H1 (cell line): Measurements from ENCODE around the gene TEX2. TPM values are rescaled to one million over a fixed set of nuclear protein-coding genes. Genes with fewer than 3 reads are reported as not detected.

Experiments
- BCL11A ChIP-seq, 2 experiments: IDR thresholded peaks; one replicate each; pipeline ENCODE4 v1.6.1; 2011; ENCODE audit warnings: low read depth in 2 of 2, low read length in 2 of 2, mild to moderate bottlenecking in 2 of 2
- CHD2 ChIP-seq: IDR thresholded peaks from 2 replicates; pipeline ENCODE4 v1.6.1; 2012; ENCODE audit warnings: low read length, improper control_type of control experiment
- POLR2AphosphoS5 ChIP-seq: IDR thresholded peaks from 2 replicates; pipeline ENCODE4 v1.6.1; 2011; ENCODE audit warnings: low read depth, low read length
- RAD21 ChIP-seq, 2 experiments: IDR thresholded peaks in 1 of 2; conservative IDR thresholded peaks in 1 of 2; 2 replicates each; pipeline ENCODE4 v1.6.1; 2011; ENCODE audit warnings: low read depth in 2 of 2, low read length in 2 of 2, improper control_type of control experiment in 1 of 2, inconsistent platforms in 1 of 2, mild to moderate bottlenecking in 1 of 2, moderate library complexity in 1 of 2
- RBBP5 ChIP-seq: IDR thresholded peaks from 2 replicates; pipeline ENCODE4 v1.7.1; 2012; ENCODE audit warnings: low read depth, mild to moderate bottlenecking, inconsistent platforms, low read length, moderate library complexity, borderline replicate concordance
- SIRT6 ChIP-seq: IDR thresholded peaks from one replicate; pipeline ENCODE4 v1.7.1; 2012; ENCODE audit warnings: low read length, inconsistent platforms
- SP2 ChIP-seq: IDR thresholded peaks from 2 replicates; pipeline ENCODE4 v1.6.1; 2012; ENCODE audit warnings: mild to moderate bottlenecking, low read length, inconsistent platforms
- SUZ12 ChIP-seq: fragments of 200-600 bp; sonication (generic); IDR thresholded peaks from 2 replicates; pipeline ENCODE4 v1.6.1; 2012; ENCODE audit warnings: mild to moderate bottlenecking, inconsistent platforms, low read length, moderate library complexity, mixed read lengths
- polyA plus RNA-seq, 7 experiments: library from polyadenylated mRNA; depleted of rRNA in 3 of 7; stranded (reverse) in 5 of 7; unstranded in 2 of 7; fragments of >200 nt in 5 of 7; fragments of 200-250 nt in 2 of 7; gene quantifications; 1 replicate in 5 of 7; 2 replicates in 1 of 7; 4 replicates in 1 of 7; pipeline versions ENCODE4 v1.2.1 to v1.2.3, GENCODE V29; 2011 to 2013; ENCODE audit warnings: missing spikeins in 2 of 7, mixed read lengths in 2 of 7
- total RNA-seq: library from RNA; stranded (reverse); fragmentation: NEBNext Ultra II Directional; extraction: Animal tissue kit (Norgen Biotek cat#: 25700); gene quantifications from 2 replicates; pipeline ENCODE4 v1.2.1, GENCODE V29; 2021
- TF ChIP-seq, protein P1 (sequence below): IDR thresholded peaks from 2 replicates; pipeline ENCODE4 v1.6.1; 2011; ENCODE audit warnings: low read depth, mild to moderate bottlenecking, low read length; ENCODE audit not compliant: insufficient read depth
- TF ChIP-seq, protein P2 (sequence below): IDR thresholded peaks from 2 replicates; pipeline ENCODE4 v1.6.1; 2012; ENCODE audit warnings: inconsistent platforms

The TEX2 gene
- total and polyA plus RNA-seq, 2 of the 8 experiments (the other 6 are each of a cell fraction or from before 2014, with no cell fraction given) = 6.1 to 15.6 TPM

DNA sequence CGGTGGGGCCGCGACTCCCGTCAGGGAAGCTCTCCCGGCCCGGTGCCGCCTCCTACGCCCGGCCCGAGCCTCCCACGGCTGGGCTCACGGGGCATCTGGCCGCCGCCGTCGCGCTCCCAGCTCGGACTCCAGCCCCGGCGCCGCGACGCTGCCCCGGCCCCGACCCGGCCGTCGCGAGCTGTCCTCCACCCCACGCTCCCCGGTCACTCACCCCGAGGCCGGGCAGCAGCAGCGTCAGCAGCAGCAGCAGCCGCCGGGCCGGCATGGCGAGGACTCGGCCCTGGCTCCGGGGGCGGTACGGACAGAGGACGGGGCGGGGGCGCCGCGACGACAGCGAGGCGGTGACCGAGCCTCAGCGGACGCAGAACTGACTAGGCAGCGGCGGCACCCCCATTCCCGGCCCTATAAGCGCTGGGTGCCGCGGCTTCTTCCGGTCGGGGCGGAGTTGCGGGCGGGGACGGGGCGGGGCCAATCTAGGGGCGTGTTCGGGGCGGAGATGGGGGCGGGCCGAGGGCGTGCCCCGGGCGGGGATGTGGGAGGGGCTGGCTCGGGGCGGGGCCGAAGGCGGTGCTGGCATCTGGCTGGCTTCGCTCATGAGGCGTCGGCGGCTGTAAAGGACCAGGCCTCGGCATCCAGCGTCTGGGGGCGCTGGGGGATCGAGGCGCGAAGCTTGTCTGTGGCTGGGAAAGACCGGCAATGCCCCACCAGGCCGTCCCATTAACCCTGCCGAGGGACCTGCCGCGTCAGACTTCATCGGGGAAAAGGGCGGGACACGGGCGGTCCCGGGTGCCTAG is 133.1 kb downstream of the TEX2 start, which contains the start of gene ERN1 (continued):
- peak in 1 of 2 experiments; percentile 5; a peak in 1 of 4 replicates for TF ChIP-seq RAD21 (IDR thresholded peaks at IDR 0.05 in 1 of 2, conservative IDR thresholded peaks at IDR 0.05 in 1 of 2; ENCODE audit: low read depth in 2 of 2, low read length in 2 of 2)
- TF ChIP-seq, protein P1, sequence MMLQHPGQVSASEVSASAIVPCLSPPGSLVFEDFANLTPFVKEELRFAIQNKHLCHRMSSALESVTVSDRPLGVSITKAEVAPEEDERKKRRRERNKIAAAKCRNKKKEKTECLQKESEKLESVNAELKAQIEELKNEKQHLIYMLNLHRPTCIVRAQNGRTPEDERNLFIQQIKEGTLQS = no peak
- TF ChIP-seq SIRT6 = no peak
- no peak for TF ChIP-seq SP2
- TF ChIP-seq CHD2 = no peak
- TF ChIP-seq RBBP5 = peak; percentile 58; the same call in 1 of the 2 replicates
- no peak for TF ChIP-seq SUZ12
- TF ChIP-seq BCL11A (IDR thresholded peaks at IDR 0.05; ENCODE audit: low read depth in 2 of 2, low read length in 2 of 2) = no peak
- peak; percentile 88 for TF ChIP-seq POLR2AphosphoS5
- TF ChIP-seq, protein P2, sequence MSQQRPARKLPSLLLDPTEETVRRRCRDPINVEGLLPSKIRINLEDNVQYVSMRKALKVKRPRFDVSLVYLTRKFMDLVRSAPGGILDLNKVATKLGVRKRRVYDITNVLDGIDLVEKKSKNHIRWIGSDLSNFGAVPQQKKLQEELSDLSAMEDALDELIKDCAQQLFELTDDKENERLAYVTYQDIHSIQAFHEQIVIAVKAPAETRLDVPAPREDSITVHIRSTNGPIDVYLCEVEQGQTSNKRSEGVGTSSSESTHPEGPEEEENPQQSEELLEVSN = peak; percentile 88
